ENCODE data around the gene ZNF283.

Gene ZNF283

DNA sequence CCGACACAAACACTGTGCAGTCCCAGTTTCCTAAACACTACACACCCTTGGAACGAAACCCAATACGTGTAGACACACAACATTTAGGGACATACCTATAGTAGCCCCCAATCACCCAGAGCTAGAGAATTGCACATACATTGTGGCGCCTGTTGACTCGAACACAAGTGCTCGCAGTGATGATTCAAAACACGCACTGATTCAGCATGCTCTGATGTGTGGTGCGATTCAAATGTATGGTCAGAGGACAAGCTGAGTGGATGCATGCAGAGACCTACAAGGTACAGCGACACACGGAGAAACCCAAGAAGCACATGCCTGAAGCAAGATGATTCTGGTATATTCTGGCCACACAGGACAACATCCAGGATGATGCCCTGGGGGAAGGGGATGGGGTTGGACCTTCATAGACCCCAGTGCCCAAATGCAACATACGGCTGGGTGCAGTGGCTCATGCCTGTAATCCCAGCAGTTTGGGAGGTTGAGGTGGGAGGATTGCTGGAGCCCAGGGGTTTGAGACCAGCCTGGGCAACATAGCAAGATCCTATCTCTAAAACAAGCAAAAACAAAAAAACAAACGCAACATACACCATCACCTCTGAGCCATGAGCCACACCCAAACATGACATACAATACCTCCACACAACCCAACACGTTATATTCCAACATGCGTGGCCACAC lies 45.4 kb upstream of the ZNF283 start:
- H3K36me3 Mint-ChIP-seq (ENCODE audit: low read depth), result no peaks in the 10 kb centered on the region
- no peaks in the 10 kb centered on the region for H3K9me3 Mint-ChIP-seq
- DNase-seq, result no peak
- no peak overlapping the region for H3K27ac Mint-ChIP-seq
- H3K4me3 Mint-ChIP-seq, result no peak overlapping the region
- H3K27me3 Mint-ChIP-seq (ENCODE audit: low read depth, poor library complexity), result peaks cover 48% of the 10 kb centered on the region
- no peak for TF ChIP-seq CTCF (IDR thresholded peaks at IDR 0.05)
- H3K4me1 Mint-ChIP-seq, result peaks cover 57% of the 10 kb centered on the region

- Mint-ChIP-seq H3K27ac (no peak overlapping the region), H3K36me3 (ENCODE audit: low read depth) (no peaks in the 10 kb centered on the region), H3K4me3 (no peak overlapping the region), H3K4me1 (peaks cover 52% of the 10 kb centered on the region), H3K27me3 (ENCODE audit: low read depth, poor library complexity) (peaks cover 44% of the 10 kb centered on the region), H3K9me3 (no peaks in the 10 kb centered on the region)
- DNase-seq, result no peak
- TF ChIP-seq CTCF (IDR thresholded peaks at IDR 0.05), result no peak
These were observed 44.8 kb upstream of the ZNF283 start for GRCh38 chr19:43782311-43782660.

- H3K36me3 Mint-ChIP-seq (ENCODE audit: low read depth), result no peaks in the 10 kb centered on the region
- no peaks in the 10 kb centered on the region for H3K9me3 Mint-ChIP-seq
- H3K27ac Mint-ChIP-seq, result no peak overlapping the region
- peaks cover 49% of the 10 kb centered on the region for H3K4me1 Mint-ChIP-seq
- no peak for TF ChIP-seq CTCF (IDR thresholded peaks at IDR 0.05)
- H3K4me3 Mint-ChIP-seq, result no peak overlapping the region
- no peak for DNase-seq
- peaks cover 39% of the 10 kb centered on the region for H3K27me3 Mint-ChIP-seq (ENCODE audit: low read depth, poor library complexity)
These were observed 44.4 kb upstream of the ZNF283 start for GRCh38 chr19:43782689-43783231.

GRCh38 chr19:43783636-43784035 lies 43.5 kb upstream of the ZNF283 start:
- TF ChIP-seq CTCF (IDR thresholded peaks at IDR 0.05), result no peak
- Mint-ChIP-seq H3K9me3 (no peaks in the 10 kb centered on the region), H3K4me3 (no peak overlapping the region), H3K36me3 (ENCODE audit: low read depth) (no peaks in the 10 kb centered on the region), H3K27ac (no peak overlapping the region), H3K27me3 (ENCODE audit: low read depth, poor library complexity) (peaks cover 30% of the 10 kb centered on the region), H3K4me1 (peaks cover 40% of the 10 kb centered on the region)
- no peak for DNase-seq

- H3K27me3 Mint-ChIP-seq (ENCODE audit: low read depth, poor library complexity), result peaks cover 29% of the 10 kb centered on the region
- DNase-seq, result no peak
- H3K4me3 Mint-ChIP-seq, result no peak overlapping the region
- no peak overlapping the region for H3K27ac Mint-ChIP-seq
- H3K4me1 Mint-ChIP-seq, result peaks cover 37% of the 10 kb centered on the region
- H3K36me3 Mint-ChIP-seq (ENCODE audit: low read depth), result no peaks in the 10 kb centered on the region
- no peak for TF ChIP-seq CTCF (IDR thresholded peaks at IDR 0.05)
- no peaks in the 10 kb centered on the region for H3K9me3 Mint-ChIP-seq
These were observed 42.7 kb upstream of the ZNF283 start for GRCh38 chr19:43784241-43784980.

Measured in nephron progenitor cell (in vitro differentiated cells).